Measurements from ENCODE around the gene KCNK18.

DNA sequence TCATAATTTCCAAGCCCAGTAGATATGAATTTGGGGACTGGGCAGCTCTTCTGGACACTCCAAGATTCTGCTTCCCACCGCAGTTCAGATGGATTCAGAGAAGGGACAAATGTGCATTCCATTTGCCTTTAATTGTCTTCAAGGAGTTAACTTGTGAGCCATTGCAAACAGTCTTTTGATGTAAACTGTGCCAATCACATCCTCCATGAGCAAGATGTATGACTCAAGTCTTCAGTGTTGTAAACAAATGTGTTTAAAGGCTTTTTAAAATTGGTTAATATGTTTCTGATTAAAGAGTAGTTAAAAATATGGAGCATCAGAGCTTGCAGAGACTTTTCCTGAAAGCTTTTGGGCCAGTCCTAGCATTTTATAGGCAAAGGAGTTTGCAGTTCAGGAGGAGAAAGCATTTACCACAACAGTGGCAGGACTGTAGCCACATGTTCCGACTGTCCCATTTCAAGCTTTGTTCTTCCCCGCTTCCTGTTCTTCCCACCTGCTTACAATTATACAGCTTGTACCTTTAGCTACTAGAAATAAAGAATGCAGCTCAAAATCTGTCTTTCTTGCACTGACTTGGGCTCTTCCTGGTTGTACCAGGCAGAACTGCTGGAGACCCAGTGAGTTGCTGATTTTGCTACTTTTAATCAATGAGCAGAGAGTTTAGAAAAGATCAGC lies 49.8 kb downstream of the KCNK18 start:
- TF ChIP-seq, protein P1, sequence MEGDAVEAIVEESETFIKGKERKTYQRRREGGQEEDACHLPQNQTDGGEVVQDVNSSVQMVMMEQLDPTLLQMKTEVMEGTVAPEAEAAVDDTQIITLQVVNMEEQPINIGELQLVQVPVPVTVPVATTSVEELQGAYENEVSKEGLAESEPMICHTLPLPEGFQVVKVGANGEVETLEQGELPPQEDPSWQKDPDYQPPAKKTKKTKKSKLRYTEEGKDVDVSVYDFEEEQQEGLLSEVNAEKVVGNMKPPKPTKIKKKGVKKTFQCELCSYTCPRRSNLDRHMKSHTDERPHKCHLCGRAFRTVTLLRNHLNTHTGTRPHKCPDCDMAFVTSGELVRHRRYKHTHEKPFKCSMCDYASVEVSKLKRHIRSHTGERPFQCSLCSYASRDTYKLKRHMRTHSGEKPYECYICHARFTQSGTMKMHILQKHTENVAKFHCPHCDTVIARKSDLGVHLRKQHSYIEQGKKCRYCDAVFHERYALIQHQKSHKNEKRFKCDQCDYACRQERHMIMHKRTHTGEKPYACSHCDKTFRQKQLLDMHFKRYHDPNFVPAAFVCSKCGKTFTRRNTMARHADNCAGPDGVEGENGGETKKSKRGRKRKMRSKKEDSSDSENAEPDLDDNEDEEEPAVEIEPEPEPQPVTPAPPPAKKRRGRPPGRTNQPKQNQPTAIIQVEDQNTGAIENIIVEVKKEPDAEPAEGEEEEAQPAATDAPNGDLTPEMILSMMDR (conservative IDR thresholded peaks at IDR 0.05; ENCODE audit: low read length), result no peak
- TF ChIP-seq EZH2phosphoT487 (IDR thresholded peaks at IDR 0.05; ENCODE audit: borderline replicate concordance, low read depth, low read length), result no peak
